ENCODE measurements around the gene LARP4B. TPM values are rescaled to one million over a fixed set of nuclear protein-coding genes. Genes with fewer than 3 reads are reported as not detected.

Gene LARP4B
- total RNA-seq, 1 donor from 2014 or later: 90.2 TPM

- Mint-ChIP-seq H3K4me3 (no peak overlapping the region), H3K9me3 (peaks cover 32% of the 10 kb centered on the region), H3K4me1 (peaks cover 8% of the 10 kb centered on the region), H3K27me3 (ENCODE audit: low read depth) (no peaks in the 10 kb centered on the region), H3K36me3 (peaks cover 16% of the 10 kb centered on the region), H3K27ac (no peak overlapping the region)
- DNase-seq (ENCODE audit: low spot score in 2 of 2, unreplicated experiment in 2 of 2): no peak
- no peak for TF ChIP-seq CTCF (IDR thresholded peaks at IDR 0.05; ENCODE audit: unreplicated experiment)
These were observed 42.7 kb upstream of the LARP4B start for GRCh38 chr10:974038-974784.

- H3K4me1 Mint-ChIP-seq: peaks cover 8% of the 10 kb centered on the region
- H3K27me3 Mint-ChIP-seq (ENCODE audit: low read depth): peaks cover 4% of the 10 kb centered on the region
- H3K36me3 Mint-ChIP-seq: peaks cover 7% of the 10 kb centered on the region
- H3K4me3 Mint-ChIP-seq: no peak overlapping the region
- peaks cover 18% of the 10 kb centered on the region for H3K9me3 Mint-ChIP-seq
- TF ChIP-seq CTCF (IDR thresholded peaks at IDR 0.05; ENCODE audit: unreplicated experiment): no peak
- H3K27ac Mint-ChIP-seq: no peak overlapping the region
- DNase-seq (ENCODE audit: low spot score in 2 of 2, unreplicated experiment in 2 of 2): no peak
These were observed 41.3 kb upstream of the LARP4B start for GRCh38 chr10:972763-973162.

- H3K27ac Mint-ChIP-seq: no peak overlapping the region
- no peak for DNase-seq (ENCODE audit: low spot score in 2 of 2, unreplicated experiment in 2 of 2)
These were observed 40.1 kb upstream of the LARP4B start for GRCh38 chr10:971613-972012.

GRCh38 chr10:971150-971542, 39.6 kb upstream of the LARP4B start:
- no peaks in the 10 kb centered on the region for H3K36me3 Mint-ChIP-seq
- H3K9me3 Mint-ChIP-seq: peaks cover 10% of the 10 kb centered on the region
- peaks cover 8% of the 10 kb centered on the region for H3K4me1 Mint-ChIP-seq
- no peak overlapping the region for H3K4me3 Mint-ChIP-seq
- H3K27ac Mint-ChIP-seq: peak overlapping the region; percentile 61
- H3K27me3 Mint-ChIP-seq (ENCODE audit: low read depth): peaks cover 4% of the 10 kb centered on the region
- DNase-seq (ENCODE audit: low spot score in 2 of 2, unreplicated experiment in 2 of 2): no peak
- TF ChIP-seq CTCF (IDR thresholded peaks at IDR 0.05; ENCODE audit: unreplicated experiment): no peak

More at GRCh38 chr10:971613-972012, 40.1 kb upstream of the LARP4B start:
- peaks cover 4% of the 10 kb centered on the region for H3K36me3 Mint-ChIP-seq
- TF ChIP-seq CTCF (IDR thresholded peaks at IDR 0.05; ENCODE audit: unreplicated experiment): no peak
- H3K4me3 Mint-ChIP-seq: no peak overlapping the region
- peaks cover 14% of the 10 kb centered on the region for H3K9me3 Mint-ChIP-seq
- peaks cover 8% of the 10 kb centered on the region for H3K4me1 Mint-ChIP-seq
- H3K27me3 Mint-ChIP-seq (ENCODE audit: low read depth): peaks cover 4% of the 10 kb centered on the region

GRCh38 chr10:970311-971149, 39.0 kb upstream of the LARP4B start:
- Mint-ChIP-seq H3K27me3 (ENCODE audit: low read depth) (peaks cover 7% of the 10 kb centered on the region), H3K9me3 (peaks cover 9% of the 10 kb centered on the region), H3K4me1 (peaks cover 8% of the 10 kb centered on the region), H3K4me3 (no peak overlapping the region), H3K36me3 (no peaks in the 10 kb centered on the region), H3K27ac (peak overlapping the region; percentile 3)
- no peak for DNase-seq (ENCODE audit: low spot score in 2 of 2, unreplicated experiment in 2 of 2)
- no peak for TF ChIP-seq CTCF (IDR thresholded peaks at IDR 0.05; ENCODE audit: unreplicated experiment)

All from mesothelial cell of epicardium (in vitro differentiated cells).